PC-9 (cell line): ENCODE data around the gene TMA7B. TPM values are rescaled to one million over a fixed set of nuclear protein-coding genes. Genes with fewer than 3 reads are reported as not detected.

Source experiments
- BruUV-seq: library from RNA; stranded (reverse); fragments of 400-500 nt; replicated peaks from 2 replicates; lab custom pipeline; 2021; lab: Mats Ljungman, UMichigan
- CTCF ChIA-PET: fragments of 300-600 bp; sonication (Branson Sonifier 250); formaldehyde crosslinking; loops from one replicate; lab custom pipeline; 2022; ENCODE audit warnings: antibody characterized with exemption; lab: Charles Lee
- POLR2A ChIA-PET: fragments of 300-600 bp; sonication (Branson Sonifier 250); formaldehyde crosslinking; loops from one replicate; lab custom pipeline; 2022; ENCODE audit warnings: antibody characterized with exemption; ENCODE audit not compliant: unreplicated experiment; lab: Charles Lee
- DNase-seq, 2 experiments: peaks; one replicate each; pipeline versions ENCODE4 v3.0.0 to v3.0.0-alpha.2; 2015 to 2022; ENCODE audit warnings: mixed read lengths in 1 of 2
- H2AFZ ChIP-seq: fragments of 200-600 bp; sonication (generic); 2 replicates; pipeline ENCODE4 v1.8.1; 2017; ENCODE audit warnings: antibody characterized with exemption
- H3F3A ChIP-seq: fragments of 200-600 bp; sonication (generic); 2 replicates; pipeline ENCODE4 v1.8.1; 2017; ENCODE audit warnings: antibody characterized with exemption, mild to moderate bottlenecking, low read depth; ENCODE audit not compliant: insufficient read depth
- H3K27ac ChIP-seq: fragments of 200-600 bp; sonication (generic); 2 replicates; pipeline ENCODE4 v1.6.1; 2016; ENCODE audit warnings: mixed run types
- H3K27me3 ChIP-seq: fragments of 200-600 bp; sonication (generic); 2 replicates; pipeline ENCODE4 v1.6.1; 2016; ENCODE audit warnings: low read depth, mixed run types; ENCODE audit not compliant: insufficient read depth
- H3K36me3 ChIP-seq: fragments of 200-600 bp; sonication (generic); 2 replicates; pipeline ENCODE4 v1.6.1; 2016; ENCODE audit warnings: low read depth, mixed run types
- H3K4me1 ChIP-seq: fragments of 200-600 bp; sonication (generic); replicated peaks from 2 replicates; pipeline ENCODE4 v1.6.1; 2016; ENCODE audit warnings: mixed run types; ENCODE audit not compliant: insufficient read depth
- H3K4me2 ChIP-seq: fragments of 200-600 bp; sonication (generic); 2 replicates; pipeline ENCODE4 v1.6.1; 2017; ENCODE audit warnings: mixed run types
- H3K4me3 ChIP-seq: fragments of 200-600 bp; sonication (generic); 2 replicates; pipeline ENCODE4 v1.6.1; 2016; ENCODE audit warnings: mixed run types
- H3K79me2 ChIP-seq: fragments of 200-600 bp; sonication (generic); 2 replicates; pipeline ENCODE4 v1.6.1; 2017; ENCODE audit warnings: low read depth, mixed run types
- H3K9me2 ChIP-seq: fragments of 200-600 bp; sonication (generic); 2 replicates; pipeline ENCODE4 v1.8.1; 2017; ENCODE audit warnings: mild to moderate bottlenecking; ENCODE audit not compliant: insufficient read depth
- H3K9me3 ChIP-seq: fragments of 200-600 bp; sonication (generic); 2 replicates; pipeline ENCODE4 v1.8.1; 2016; ENCODE audit warnings: low read depth; ENCODE audit not compliant: insufficient read depth
- H4K20me1 ChIP-seq: fragments of 200-600 bp; sonication (generic); 2 replicates; pipeline ENCODE4 v1.8.1; 2017; ENCODE audit not compliant: insufficient read depth
- EZH2 ChIP-seq: fragments of 200-600 bp; sonication (generic); IDR thresholded peaks from 2 replicates; pipeline ENCODE4 v1.8.0; 2017; ENCODE audit warnings: antibody characterized with exemption, low read depth
- intact Hi-C: fragments of 100-400 bp; cut with micrococcal nuclease; formaldehyde crosslinking; loops from one replicate; pipeline ENCODE4 v1.10.0; 2022; ENCODE audit not compliant: unreplicated experiment
- total RNA-seq: library from RNA; stranded (reverse); gene quantifications from 2 replicates; pipeline ENCODE4 v1.2.3, GENCODE V29; 2021
- TF ChIP-seq, protein P1 (sequence below): fragments of 200-600 bp; sonication (generic); conservative IDR thresholded peaks from 2 replicates; pipeline ENCODE4 v1.6.1; 2017; ENCODE audit warnings: mixed run types, antibody characterized with exemption, mild to moderate bottlenecking, moderate library complexity

Gene TMA7B
- total RNA-seq, 1 experiment from 2014 or later, result not detected

DNA sequence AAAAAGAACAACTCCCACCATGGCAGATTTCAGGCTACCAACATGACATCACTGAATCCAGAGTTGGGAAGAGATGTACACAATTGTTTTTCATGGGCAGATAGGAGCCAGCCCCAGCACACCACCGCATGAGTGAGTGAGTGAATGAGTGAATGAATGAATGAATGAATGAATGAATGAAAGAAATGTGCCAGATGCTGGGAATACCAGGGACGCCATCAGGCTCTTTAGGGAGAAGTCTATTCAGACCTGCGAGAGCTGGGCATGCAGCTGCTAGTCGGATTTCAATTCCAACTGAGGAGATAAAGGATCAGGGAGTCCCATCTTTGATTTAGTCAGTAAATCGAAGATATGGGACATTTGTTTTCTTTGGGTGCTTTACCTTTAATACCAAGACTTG lies 19.3 kb downstream of the TMA7B start:
- Histone ChIP-seq H4K20me1 (no peaks in the 10 kb centered on the region; the same call in 1 of the 2 replicates), H3F3A (no peaks in the 10 kb centered on the region), H3K9me3 (no peaks in the 10 kb centered on the region), H3K9me2 (no peaks in the 10 kb centered on the region), H3K4me1 (no peaks in the 10 kb centered on the region), H3K79me2 (no peaks in the 10 kb centered on the region), H3K4me3 (no peak overlapping the region), H3K27me3 (peaks cover 90% of the 10 kb centered on the region), H3K4me2 (no peak overlapping the region), H3K36me3 (no peaks in the 10 kb centered on the region), H2AFZ (no peak overlapping the region), H3K27ac (no peak overlapping the region)
- TF ChIP-seq, protein P1, sequence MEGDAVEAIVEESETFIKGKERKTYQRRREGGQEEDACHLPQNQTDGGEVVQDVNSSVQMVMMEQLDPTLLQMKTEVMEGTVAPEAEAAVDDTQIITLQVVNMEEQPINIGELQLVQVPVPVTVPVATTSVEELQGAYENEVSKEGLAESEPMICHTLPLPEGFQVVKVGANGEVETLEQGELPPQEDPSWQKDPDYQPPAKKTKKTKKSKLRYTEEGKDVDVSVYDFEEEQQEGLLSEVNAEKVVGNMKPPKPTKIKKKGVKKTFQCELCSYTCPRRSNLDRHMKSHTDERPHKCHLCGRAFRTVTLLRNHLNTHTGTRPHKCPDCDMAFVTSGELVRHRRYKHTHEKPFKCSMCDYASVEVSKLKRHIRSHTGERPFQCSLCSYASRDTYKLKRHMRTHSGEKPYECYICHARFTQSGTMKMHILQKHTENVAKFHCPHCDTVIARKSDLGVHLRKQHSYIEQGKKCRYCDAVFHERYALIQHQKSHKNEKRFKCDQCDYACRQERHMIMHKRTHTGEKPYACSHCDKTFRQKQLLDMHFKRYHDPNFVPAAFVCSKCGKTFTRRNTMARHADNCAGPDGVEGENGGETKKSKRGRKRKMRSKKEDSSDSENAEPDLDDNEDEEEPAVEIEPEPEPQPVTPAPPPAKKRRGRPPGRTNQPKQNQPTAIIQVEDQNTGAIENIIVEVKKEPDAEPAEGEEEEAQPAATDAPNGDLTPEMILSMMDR, result no peak
- no peak for TF ChIP-seq EZH2
- no TSS peak for BruUV-seq
- POLR2A ChIA-PET, result no interaction called here
- intact Hi-C loops, result no loop called here
- no peak for DNase-seq
- CTCF ChIA-PET, result no interaction called here

DNA sequence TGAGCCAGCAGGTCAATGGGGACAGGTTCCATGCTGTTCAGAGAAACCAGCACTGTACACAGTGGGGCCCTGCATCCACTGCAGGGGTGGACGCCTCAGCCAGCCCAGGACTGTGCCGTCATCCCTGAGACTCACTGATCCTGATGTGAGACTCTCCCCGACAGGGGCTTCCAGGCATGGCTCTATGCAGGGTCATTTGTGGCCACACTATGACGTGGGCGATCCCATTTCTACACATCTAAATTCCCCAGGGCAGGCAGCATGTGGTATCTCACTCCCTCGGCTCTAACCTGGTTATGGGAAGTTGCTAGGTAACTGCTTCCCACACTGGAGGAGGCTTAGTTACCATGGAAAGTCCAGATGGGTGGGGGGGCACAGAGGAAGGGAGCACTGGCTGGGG lies 20.4 kb downstream of the TMA7B start:
- intact Hi-C loops, result no loop called here
- Histone ChIP-seq H3F3A (no peaks in the 10 kb centered on the region), H3K4me2 (no peak overlapping the region), H3K79me2 (no peaks in the 10 kb centered on the region), H4K20me1 (no peaks in the 10 kb centered on the region; the same call in 1 of the 2 replicates), H3K36me3 (no peaks in the 10 kb centered on the region), H3K4me3 (no peak overlapping the region), H3K9me3 (no peaks in the 10 kb centered on the region), H2AFZ (no peak overlapping the region), H3K27me3 (peaks cover 89% of the 10 kb centered on the region), H3K27ac (no peak overlapping the region), H3K4me1 (no peaks in the 10 kb centered on the region), H3K9me2 (no peaks in the 10 kb centered on the region)
- ChIA-PET POLR2A (no interaction called here), CTCF (no interaction called here)
- no peak for DNase-seq
- TF ChIP-seq EZH2, result no peak
- TF ChIP-seq, protein P1, result no peak
- BruUV-seq, result no TSS peak

DNA sequence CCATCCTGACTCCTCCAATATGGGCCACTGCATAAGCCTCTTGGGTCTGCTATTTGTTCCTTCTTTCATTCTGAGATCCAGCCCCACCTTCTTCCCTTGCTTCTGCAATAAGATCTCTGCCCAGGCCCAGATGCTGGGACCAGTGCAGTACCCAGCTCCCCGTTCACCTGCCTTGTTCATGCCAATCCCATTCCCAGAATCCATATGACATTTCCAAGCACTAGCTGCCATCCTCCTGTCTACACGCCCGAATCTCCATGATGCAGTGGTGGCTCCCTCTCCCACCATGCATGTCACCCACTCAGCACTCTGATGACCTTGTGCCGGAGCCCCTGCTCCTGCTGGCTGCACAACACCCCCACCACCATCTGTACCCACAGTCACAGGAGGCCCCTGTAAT lies 23.1 kb downstream of the TMA7B start:
- Histone ChIP-seq H3K4me3 (no peak overlapping the region), H3K79me2 (no peaks in the 10 kb centered on the region), H3K36me3 (no peaks in the 10 kb centered on the region), H4K20me1 (no peaks in the 10 kb centered on the region; the same call in 1 of the 2 replicates), H3K9me2 (no peaks in the 10 kb centered on the region), H3K4me1 (no peaks in the 10 kb centered on the region), H3K4me2 (no peak overlapping the region), H3K9me3 (no peaks in the 10 kb centered on the region), H2AFZ (no peak overlapping the region), H3K27ac (no peak overlapping the region), H3K27me3 (peaks cover 73% of the 10 kb centered on the region), H3F3A (no peaks in the 10 kb centered on the region)
- TF ChIP-seq, protein P1, result no peak
- no peak for TF ChIP-seq EZH2
- no TSS peak for BruUV-seq
- ChIA-PET CTCF (no interaction called here), POLR2A (no interaction called here)
- intact Hi-C loops, result no loop called here
- DNase-seq, result no peak
